HG02623 (cell line): ENCODE data around the gene DOCK1.

Experiments
- ATAC-seq: cut with Tn5 transposase; IDR thresholded peaks from one replicate; pipeline ENCODE4 v1.9.1; 2021; ENCODE audit warnings: moderate library complexity; ENCODE audit not compliant: unreplicated experiment

Gene DOCK1

GRCh38 chr10:127158662-127159061, 253.4 kb downstream of the DOCK1 start:
- no peak for ATAC-seq

GRCh38 chr10:127159648-127160245, 254.5 kb downstream of the DOCK1 start:
- no peak for ATAC-seq

- ATAC-seq: no peak
These were observed 256.3 kb downstream of the DOCK1 start for GRCh38 chr10:127161482-127161881.

GRCh38 chr10:127162841-127163240, 257.6 kb downstream of the DOCK1 start:
- no peak for ATAC-seq

- ATAC-seq: no peak
These were observed 263.0 kb downstream of the DOCK1 start for GRCh38 chr10:127168261-127168660.

GRCh38 chr10:127174866-127175265, 269.6 kb downstream of the DOCK1 start:
- no peak for ATAC-seq

GRCh38 chr10:127175357-127176110, 270.3 kb downstream of the DOCK1 start:
- ATAC-seq: no peak

- ATAC-seq: no peak
These were observed 271.4 kb downstream of the DOCK1 start for GRCh38 chr10:127176649-127177048.

GRCh38 chr10:127179612-127180250, 274.5 kb downstream of the DOCK1 start:
- no peak for ATAC-seq

- no peak for ATAC-seq
These were observed 276.9 kb downstream of the DOCK1 start for GRCh38 chr10:127182161-127182560.

GRCh38 chr10:127184582-127184981, 279.4 kb downstream of the DOCK1 start:
- ATAC-seq: no peak

GRCh38 chr10:127186813-127187212, 281.6 kb downstream of the DOCK1 start:
- ATAC-seq: no peak

GRCh38 chr10:127189226-127189625, 284.0 kb downstream of the DOCK1 start:
- no peak for ATAC-seq

GRCh38 chr10:127190427-127190826, 285.2 kb downstream of the DOCK1 start:
- ATAC-seq: no peak

GRCh38 chr10:127193125-127193524, 287.9 kb downstream of the DOCK1 start:
- ATAC-seq: no peak

- ATAC-seq: no peak
These were observed 288.9 kb downstream of the DOCK1 start for GRCh38 chr10:127194111-127194510.

GRCh38 chr10:127194599-127194998, 289.4 kb downstream of the DOCK1 start:
- no peak for ATAC-seq

- ATAC-seq: no peak
These were observed 289.8 kb downstream of the DOCK1 start for GRCh38 chr10:127195041-127195506.

GRCh38 chr10:127195571-127196281, 290.5 kb downstream of the DOCK1 start:
- no peak for ATAC-seq

- ATAC-seq: no peak
These were observed 291.3 kb downstream of the DOCK1 start, which contains the start of gene INSYN2A for GRCh38 chr10:127196282-127197153. INSYN2A (minus strand) TSS chr10:127196591; CDS start chr10:127176395, 20,196 bp downstream.

GRCh38 chr10:127197154-127197432, 291.9 kb downstream of the DOCK1 start:
- ATAC-seq: no peak
